K562 (cell line): ENCODE results near the gene KCNQ4. TPM values are rescaled to one million over a fixed set of nuclear protein-coding genes. Genes with fewer than 3 reads are reported as not detected.

Source experiments
- ETV1 ChIP-seq: fragments of 450-650 bp; conservative IDR thresholded peaks from 2 replicates; pipeline ENCODE4 v1.6.1; 2016; ENCODE audit warnings: missing genetic modification characterization, control low read depth, low read depth, missing compliant biosample characterization
- KLF13 ChIP-seq: fragments of 450-650 bp; IDR thresholded peaks from 2 replicates; pipeline ENCODE4 v1.6.1; 2016; ENCODE audit warnings: missing genetic modification characterization, low read depth, mild to moderate bottlenecking, missing compliant biosample characterization, moderate library complexity, borderline replicate concordance
- NR2C1 ChIP-seq, 2 experiments: fragments of 450-650 bp; IDR thresholded peaks; 2 replicates each; pipeline ENCODE4 v1.6.1; 2017; ENCODE audit warnings: mild to moderate bottlenecking in 2 of 2, antibody characterized with exemption in 1 of 2, inconsistent platforms in 1 of 2, missing compliant biosample characterization in 1 of 2, missing genetic modification characterization in 1 of 2
- NR2F6 ChIP-seq: fragments of 450-650 bp; formaldehyde crosslinking; IDR thresholded peaks from 2 replicates; pipeline ENCODE4 v1.4.0; 2020; ENCODE audit warnings: mild to moderate bottlenecking
- RNF2 ChIP-seq: sonication (generic); IDR thresholded peaks from 2 replicates; pipeline ENCODE4 v1.6.1; 2016
- SOX6 ChIP-seq: fragments of 450-650 bp; IDR thresholded peaks from 2 replicates; pipeline ENCODE4 v1.6.1; 2014; ENCODE audit warnings: mild to moderate bottlenecking
- TCF7 ChIP-seq: sonication (generic); IDR thresholded peaks from 2 replicates; pipeline ENCODE4 v1.6.1; 2016; ENCODE audit warnings: antibody characterized with exemption, borderline replicate concordance
- ZNF224 ChIP-seq: sonication (generic); formaldehyde crosslinking; IDR thresholded peaks from 2 replicates; pipeline ENCODE4 v1.8.0; 2022; ENCODE audit warnings: mild to moderate bottlenecking, missing genetic modification reagents
- polyA plus RNA-seq, 8 experiments: library from polyadenylated mRNA; depleted of rRNA in 4 of 8; stranded (reverse) in 5 of 8; unstranded in 3 of 8; fragments of >200 nt; fragmentation: Nextera tagmentation in 2 of 8; fragmentation: Illumina TruSeq in 1 of 8; extraction: Ambion mirVana in 2 of 8; extraction: Trizol in 1 of 8; gene quantifications; 2 replicates each; pipeline versions ENCODE4 v1.2.1 to v1.2.3, GENCODE V29; 2011 to 2014; ENCODE audit warnings: inconsistent platforms in 1 of 8, missing spikeins in 1 of 8
- total RNA-seq, 7 experiments: library from RNA; depleted of rRNA in 6 of 7; stranded (reverse); fragments of >200 nt in 6 of 7; fragmentation: Illumina TruSeq in 2 of 7; extraction: Trizol in 2 of 7; gene quantifications; 2 replicates each; pipeline versions ENCODE4 v1.2.1 to v1.2.3, GENCODE V29; 2011 to 2021; ENCODE audit warnings: low replicate concordance in 1 of 7
- TF ChIP-seq, protein P1 (sequence below): sonication (generic); formaldehyde crosslinking; IDR thresholded peaks from 2 replicates; pipeline ENCODE4 v1.8.1; 2023; ENCODE audit warnings: mild to moderate bottlenecking, missing genetic modification reagents
- TF ChIP-seq, protein P2 (sequence below): fragments of 450-650 bp; IDR thresholded peaks from 2 replicates; pipeline ENCODE4 v1.6.1; 2016; ENCODE audit warnings: mild to moderate bottlenecking, moderate library complexity

KCNQ4 gene
- total and polyA plus RNA-seq, 9 of the 15 experiments (the other 6 are each of a cell fraction or from before 2014, with no cell fraction given): 0.07 to 4.1 (median 0.79) TPM

DNA sequence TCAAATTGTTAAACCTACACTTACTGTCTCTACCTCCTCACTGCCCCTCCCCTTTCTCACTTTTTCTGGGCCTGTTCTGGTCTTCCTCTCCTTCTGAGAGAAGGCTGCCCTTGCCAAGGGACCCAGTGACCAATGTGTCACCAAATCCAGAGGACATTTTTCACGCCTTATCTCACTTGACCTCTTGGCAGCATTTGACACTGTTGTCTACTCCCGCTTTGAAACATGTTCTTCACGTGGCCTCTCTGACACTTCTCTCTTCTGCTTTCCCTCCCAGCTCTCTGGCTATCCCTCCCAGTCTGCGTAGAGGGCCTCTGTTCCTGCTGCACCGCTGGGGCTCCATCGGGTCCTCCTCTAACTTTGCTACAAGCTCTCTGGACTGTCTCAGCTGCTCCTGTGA lies 25.3 kb downstream of the KCNQ4 start (continued):
- TF ChIP-seq, protein P1, sequence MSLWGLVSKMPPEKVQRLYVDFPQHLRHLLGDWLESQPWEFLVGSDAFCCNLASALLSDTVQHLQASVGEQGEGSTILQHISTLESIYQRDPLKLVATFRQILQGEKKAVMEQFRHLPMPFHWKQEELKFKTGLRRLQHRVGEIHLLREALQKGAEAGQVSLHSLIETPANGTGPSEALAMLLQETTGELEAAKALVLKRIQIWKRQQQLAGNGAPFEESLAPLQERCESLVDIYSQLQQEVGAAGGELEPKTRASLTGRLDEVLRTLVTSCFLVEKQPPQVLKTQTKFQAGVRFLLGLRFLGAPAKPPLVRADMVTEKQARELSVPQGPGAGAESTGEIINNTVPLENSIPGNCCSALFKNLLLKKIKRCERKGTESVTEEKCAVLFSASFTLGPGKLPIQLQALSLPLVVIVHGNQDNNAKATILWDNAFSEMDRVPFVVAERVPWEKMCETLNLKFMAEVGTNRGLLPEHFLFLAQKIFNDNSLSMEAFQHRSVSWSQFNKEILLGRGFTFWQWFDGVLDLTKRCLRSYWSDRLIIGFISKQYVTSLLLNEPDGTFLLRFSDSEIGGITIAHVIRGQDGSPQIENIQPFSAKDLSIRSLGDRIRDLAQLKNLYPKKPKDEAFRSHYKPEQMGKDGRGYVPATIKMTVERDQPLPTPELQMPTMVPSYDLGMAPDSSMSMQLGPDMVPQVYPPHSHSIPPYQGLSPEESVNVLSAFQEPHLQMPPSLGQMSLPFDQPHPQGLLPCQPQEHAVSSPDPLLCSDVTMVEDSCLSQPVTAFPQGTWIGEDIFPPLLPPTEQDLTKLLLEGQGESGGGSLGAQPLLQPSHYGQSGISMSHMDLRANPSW (CRISPR knock-in tag): no peak
- TF ChIP-seq TCF7 (no peak), ETV1 (no peak), NR2F6 (CRISPR knock-in tag) (0 out of 2 replicates have a peak, but pooled peaks have one; percentile 55), KLF13 (tag) (no peak), ZNF224 (CRISPR knock-in tag) (no peak), NR2C1 (IDR thresholded peaks at IDR 0.05) (peak; percentile 86), NR2C1 (tag; IDR thresholded peaks at IDR 0.05) (peak; percentile 93), RNF2 (peak; percentile 77; the same call in 1 of the 2 replicates), SOX6 (peak; percentile 61; the same call in 1 of the 2 replicates)
- TF ChIP-seq, protein P2, sequence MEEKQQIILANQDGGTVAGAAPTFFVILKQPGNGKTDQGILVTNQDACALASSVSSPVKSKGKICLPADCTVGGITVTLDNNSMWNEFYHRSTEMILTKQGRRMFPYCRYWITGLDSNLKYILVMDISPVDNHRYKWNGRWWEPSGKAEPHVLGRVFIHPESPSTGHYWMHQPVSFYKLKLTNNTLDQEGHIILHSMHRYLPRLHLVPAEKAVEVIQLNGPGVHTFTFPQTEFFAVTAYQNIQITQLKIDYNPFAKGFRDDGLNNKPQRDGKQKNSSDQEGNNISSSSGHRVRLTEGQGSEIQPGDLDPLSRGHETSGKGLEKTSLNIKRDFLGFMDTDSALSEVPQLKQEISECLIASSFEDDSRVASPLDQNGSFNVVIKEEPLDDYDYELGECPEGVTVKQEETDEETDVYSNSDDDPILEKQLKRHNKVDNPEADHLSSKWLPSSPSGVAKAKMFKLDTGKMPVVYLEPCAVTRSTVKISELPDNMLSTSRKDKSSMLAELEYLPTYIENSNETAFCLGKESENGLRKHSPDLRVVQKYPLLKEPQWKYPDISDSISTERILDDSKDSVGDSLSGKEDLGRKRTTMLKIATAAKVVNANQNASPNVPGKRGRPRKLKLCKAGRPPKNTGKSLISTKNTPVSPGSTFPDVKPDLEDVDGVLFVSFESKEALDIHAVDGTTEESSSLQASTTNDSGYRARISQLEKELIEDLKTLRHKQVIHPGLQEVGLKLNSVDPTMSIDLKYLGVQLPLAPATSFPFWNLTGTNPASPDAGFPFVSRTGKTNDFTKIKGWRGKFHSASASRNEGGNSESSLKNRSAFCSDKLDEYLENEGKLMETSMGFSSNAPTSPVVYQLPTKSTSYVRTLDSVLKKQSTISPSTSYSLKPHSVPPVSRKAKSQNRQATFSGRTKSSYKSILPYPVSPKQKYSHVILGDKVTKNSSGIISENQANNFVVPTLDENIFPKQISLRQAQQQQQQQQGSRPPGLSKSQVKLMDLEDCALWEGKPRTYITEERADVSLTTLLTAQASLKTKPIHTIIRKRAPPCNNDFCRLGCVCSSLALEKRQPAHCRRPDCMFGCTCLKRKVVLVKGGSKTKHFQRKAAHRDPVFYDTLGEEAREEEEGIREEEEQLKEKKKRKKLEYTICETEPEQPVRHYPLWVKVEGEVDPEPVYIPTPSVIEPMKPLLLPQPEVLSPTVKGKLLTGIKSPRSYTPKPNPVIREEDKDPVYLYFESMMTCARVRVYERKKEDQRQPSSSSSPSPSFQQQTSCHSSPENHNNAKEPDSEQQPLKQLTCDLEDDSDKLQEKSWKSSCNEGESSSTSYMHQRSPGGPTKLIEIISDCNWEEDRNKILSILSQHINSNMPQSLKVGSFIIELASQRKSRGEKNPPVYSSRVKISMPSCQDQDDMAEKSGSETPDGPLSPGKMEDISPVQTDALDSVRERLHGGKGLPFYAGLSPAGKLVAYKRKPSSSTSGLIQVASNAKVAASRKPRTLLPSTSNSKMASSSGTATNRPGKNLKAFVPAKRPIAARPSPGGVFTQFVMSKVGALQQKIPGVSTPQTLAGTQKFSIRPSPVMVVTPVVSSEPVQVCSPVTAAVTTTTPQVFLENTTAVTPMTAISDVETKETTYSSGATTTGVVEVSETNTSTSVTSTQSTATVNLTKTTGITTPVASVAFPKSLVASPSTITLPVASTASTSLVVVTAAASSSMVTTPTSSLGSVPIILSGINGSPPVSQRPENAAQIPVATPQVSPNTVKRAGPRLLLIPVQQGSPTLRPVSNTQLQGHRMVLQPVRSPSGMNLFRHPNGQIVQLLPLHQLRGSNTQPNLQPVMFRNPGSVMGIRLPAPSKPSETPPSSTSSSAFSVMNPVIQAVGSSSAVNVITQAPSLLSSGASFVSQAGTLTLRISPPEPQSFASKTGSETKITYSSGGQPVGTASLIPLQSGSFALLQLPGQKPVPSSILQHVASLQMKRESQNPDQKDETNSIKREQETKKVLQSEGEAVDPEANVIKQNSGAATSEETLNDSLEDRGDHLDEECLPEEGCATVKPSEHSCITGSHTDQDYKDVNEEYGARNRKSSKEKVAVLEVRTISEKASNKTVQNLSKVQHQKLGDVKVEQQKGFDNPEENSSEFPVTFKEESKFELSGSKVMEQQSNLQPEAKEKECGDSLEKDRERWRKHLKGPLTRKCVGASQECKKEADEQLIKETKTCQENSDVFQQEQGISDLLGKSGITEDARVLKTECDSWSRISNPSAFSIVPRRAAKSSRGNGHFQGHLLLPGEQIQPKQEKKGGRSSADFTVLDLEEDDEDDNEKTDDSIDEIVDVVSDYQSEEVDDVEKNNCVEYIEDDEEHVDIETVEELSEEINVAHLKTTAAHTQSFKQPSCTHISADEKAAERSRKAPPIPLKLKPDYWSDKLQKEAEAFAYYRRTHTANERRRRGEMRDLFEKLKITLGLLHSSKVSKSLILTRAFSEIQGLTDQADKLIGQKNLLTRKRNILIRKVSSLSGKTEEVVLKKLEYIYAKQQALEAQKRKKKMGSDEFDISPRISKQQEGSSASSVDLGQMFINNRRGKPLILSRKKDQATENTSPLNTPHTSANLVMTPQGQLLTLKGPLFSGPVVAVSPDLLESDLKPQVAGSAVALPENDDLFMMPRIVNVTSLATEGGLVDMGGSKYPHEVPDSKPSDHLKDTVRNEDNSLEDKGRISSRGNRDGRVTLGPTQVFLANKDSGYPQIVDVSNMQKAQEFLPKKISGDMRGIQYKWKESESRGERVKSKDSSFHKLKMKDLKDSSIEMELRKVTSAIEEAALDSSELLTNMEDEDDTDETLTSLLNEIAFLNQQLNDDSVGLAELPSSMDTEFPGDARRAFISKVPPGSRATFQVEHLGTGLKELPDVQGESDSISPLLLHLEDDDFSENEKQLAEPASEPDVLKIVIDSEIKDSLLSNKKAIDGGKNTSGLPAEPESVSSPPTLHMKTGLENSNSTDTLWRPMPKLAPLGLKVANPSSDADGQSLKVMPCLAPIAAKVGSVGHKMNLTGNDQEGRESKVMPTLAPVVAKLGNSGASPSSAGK: peak; percentile 99
